NCI-H510A treated with DMSO at 0.1 percent for 48 hours (cell line): ENCODE measurements around the gene RHEBL1.

Experiments used
- DNase-seq: peaks from one replicate; lab custom pipeline; 2025; lab: John Stamatoyannopoulos, UW

RHEBL1 gene, protein sequence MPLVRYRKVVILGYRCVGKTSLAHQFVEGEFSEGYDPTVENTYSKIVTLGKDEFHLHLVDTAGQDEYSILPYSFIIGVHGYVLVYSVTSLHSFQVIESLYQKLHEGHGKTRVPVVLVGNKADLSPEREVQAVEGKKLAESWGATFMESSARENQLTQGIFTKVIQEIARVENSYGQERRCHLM

DNA sequence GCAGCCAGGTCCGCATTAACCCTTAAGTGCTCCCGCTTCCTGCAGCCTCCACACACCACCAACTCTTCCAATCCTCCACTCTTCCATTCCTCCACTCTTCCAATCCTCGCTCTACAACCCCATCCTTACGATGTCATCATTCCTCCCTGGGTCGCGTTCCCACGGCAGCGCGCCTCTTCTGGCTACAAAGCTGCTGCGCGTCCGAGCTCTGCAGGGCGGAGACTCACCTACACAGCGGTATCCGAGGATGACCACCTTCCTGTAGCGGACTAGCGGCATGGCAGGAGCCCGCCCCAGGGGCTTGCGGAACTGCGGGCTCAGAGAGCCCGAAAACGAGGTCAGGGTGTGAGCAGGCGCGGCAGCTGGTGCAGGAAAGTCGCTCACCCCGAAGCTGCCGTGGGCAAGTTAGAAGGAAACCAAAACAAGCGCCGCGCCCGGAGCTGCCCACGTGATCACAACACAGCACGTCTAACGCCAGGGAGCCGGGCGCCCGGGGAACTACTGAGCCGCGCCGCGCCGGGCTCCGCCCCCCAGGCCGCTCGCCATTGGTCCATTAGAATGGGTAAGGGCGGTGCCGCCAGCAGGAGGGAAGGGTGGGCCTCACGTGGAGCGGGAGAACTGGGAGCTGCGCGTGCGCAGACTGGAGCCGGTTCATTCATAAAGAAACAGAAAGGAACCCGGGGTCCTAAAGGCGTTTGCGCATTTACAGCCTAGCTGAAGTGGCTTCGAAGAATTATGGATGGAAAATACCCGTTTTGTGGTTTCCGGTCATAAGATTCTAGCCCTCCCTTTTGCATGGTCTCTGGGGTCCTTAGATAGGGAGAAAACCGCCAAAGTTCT lies at the start of gene RHEBL1:
Gene RHEBL1, minus strand, starts transcription at position 473 of the 840 bp plus-strand sequence. Its CDS starts 194 bp downstream, at position 279.
- peak; percentile 95 for DNase-seq

DNA sequence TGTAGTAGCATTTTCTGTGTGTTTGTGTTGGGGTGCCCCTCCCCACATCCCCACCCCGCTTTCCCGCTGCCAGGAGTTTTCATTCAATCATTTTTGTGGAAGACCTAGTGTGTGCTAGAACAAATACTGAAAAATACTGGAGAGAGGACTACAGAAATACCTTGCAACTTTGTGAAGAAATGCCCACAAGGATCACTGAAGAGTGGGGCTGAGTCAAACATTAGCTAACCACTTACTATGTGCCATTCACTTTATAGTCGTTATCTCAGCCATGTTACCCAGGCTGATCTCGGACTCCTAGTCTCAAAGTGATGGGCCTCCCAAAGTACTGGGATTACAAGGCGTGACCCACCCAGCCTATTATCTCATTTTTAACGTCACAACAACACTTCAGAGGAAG lies 41.4 kb upstream of the RHEBL1 start:
- DNase-seq: no peak

DNA sequence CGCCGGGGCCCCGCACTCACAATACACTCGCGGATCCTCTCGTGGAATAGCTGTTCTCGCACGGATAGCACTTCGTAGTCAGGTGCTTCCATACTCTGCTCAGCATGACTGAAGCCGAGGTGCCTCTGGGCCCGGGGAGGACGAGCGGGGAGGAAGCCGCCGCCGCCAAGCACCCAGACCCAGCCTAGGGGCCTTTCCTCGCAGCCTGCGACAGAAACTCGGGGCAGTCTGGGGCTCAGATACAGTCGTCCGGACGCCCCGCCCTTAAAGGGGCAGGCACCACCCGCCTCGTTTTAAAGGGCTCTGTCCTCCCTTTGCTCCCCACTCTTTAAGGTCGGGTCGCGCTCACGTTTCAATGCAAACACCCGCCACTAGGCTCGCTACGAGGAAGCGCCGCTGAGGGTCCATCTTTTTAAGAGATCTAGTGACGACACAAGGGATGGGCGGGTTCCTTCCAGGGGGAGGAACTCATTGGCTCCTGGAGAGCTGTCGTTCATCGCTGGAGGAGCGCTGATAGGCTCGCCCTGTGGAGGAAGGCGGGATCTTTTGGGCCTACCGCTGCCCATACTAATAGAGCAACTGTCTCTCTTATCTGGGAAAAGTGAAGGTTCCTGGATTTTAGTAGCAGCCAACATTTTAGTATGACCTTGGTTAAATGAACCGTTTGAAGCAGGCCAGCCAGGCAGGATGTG lies 40.8 kb upstream of the RHEBL1 start, which contains the start of gene LMBR1L:
Gene LMBR1L, minus strand, starts transcription at position 384 of the 692 bp plus-strand sequence. Its CDS starts 292 bp downstream, at position 92.
- peak; percentile 98 for DNase-seq

DNA sequence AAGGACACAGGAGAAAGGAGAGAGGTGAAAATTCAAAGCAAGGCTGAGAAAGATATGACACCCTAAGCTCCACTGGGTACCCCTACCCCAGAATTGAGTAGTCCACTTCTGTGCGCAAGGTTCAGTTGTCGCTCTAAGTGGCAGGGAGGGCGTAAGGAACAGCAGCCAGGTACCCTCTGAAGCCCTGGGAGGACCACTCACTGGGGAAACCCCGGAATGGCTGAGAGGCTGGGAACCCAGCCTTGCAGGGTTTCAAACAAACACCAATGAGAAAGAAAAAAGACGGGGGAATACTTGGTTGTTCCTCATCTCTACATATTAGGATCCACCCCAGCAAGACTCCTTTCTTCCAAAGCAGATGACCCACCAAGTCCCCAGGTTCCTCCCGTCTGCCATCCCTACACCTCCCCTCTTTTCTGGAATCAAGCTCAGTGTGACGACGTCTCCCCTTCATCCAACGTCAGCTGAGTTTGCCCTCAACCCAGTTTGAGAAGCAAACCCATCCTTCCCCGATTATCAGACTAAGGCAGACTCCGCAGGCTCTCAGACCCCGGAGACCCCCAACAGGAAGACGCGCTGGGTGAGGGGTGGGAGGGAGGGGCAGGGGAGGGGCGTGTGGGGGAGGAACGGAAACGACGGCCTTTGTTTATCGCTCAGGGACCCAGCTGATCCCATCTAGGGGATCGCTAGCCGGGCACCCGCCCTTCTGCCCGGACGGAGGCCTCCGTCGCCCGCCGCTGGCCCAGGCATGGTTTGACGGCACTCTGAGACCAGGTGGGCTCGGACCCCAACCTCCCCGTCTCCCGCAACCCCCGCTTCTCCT lies 40.1 kb upstream of the RHEBL1 start:
- DNase-seq: peak; percentile 42

DNA sequence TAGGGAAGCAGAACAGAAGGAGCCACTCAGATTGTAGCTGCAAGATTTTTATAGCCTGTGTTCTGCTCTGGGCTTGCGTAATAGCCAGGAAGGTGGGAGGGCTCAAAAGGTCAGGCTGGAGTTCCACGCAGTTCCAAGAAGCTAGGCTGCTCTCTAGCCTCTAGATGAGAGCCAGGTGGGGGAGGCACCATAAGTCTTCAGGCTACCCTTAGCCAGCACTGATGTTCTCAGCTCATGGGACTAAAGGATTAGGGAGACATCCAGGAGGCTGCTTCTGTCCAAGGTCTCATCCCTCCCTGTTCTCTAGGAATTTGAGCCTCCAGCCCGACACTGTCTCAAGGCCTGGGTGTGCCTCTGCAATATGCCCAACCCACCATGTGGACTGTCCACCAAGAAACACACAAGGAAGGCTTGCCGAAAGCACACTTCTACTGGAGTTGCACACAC lies 39.2 kb upstream of the RHEBL1 start:
- peak; percentile 16 for DNase-seq

DNA sequence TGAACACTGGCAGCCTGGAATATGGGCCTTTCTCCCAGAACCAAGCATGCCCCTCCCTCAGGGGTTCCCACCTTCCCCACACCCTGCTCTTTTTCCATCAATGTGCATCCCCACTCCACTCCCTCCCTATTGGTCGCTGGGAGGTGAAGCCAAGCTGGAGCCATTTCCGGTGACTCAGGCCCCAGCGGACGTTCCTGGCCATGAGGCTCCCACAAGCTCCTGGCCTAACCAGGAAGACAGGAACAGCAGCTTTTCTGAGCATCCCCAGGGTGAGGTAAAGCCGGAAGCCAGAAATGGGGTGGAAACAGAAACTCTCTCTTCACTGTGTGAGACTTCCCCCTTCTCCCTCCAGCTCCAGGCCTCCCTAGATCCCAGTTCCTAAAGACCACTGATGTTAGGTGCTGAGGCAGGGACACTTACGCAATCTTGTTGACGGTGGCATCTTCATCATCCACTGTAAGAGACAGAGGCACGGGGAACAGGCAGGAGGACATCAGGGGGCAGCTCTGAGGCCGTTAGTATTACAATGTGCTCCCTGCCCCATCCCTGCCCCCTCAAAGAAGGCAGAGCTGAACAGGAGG lies 35.8 kb upstream of the RHEBL1 start:
- no peak for DNase-seq

DNA sequence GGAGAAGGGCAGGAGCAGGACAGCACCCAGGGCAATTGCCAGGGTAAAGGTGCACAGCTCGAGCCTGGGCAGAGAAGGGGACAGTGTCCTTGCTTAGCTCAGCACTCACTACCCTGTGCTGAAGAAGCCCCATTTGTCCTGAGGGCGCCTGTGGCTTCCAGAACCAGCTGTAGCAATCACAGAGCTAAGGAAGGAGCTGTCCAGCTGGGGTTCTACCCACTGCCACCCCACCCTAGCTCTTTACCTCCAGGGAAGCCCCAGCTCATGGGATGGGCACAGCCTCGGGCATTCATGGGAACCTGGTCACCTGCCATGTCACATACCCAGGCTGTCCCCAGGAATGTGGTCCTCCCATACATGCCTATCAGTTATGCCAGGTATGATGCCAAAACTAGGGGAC lies 35.0 kb upstream of the RHEBL1 start:
- no peak for DNase-seq

DNA sequence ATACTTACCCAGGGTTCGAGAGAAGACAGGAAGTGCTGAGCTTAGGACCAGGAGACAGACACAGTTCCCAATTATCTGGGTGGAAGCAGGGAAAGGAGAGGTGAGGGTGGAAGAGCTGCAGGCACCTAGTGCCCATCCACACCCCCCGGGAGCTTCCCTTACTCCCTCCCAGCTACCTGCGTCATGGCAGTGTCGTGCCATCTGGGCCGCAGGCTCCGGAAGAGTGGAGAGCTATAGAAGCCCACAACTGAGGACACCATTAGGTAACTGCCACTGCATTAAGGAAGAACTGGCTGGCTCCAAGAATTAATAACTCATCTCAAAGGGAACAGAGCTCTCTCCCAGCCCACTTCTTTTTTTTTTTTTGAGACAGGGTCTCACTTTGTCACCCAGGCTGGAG lies 30.6 kb upstream of the RHEBL1 start:
- no peak for DNase-seq

DNA sequence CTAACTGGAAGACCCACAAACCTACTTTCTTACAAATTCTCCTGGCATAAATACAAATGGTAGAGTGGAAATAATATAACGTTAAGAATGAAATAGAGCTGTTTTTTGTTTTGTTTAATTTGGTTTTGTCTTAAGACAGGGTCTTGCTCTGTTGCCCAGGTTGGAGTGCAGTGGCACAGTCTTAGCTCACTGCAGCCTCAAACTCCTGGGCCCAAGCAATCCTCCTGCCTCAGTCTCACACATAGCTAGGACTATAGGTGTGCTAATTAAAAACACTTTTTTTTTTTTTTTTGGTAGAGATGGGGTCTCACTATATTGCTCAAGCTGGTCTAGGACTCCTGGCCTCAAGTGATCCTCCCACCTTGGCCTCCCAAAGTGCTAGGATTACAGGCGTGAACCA lies 28.9 kb upstream of the RHEBL1 start:
- DNase-seq: no peak

DNA sequence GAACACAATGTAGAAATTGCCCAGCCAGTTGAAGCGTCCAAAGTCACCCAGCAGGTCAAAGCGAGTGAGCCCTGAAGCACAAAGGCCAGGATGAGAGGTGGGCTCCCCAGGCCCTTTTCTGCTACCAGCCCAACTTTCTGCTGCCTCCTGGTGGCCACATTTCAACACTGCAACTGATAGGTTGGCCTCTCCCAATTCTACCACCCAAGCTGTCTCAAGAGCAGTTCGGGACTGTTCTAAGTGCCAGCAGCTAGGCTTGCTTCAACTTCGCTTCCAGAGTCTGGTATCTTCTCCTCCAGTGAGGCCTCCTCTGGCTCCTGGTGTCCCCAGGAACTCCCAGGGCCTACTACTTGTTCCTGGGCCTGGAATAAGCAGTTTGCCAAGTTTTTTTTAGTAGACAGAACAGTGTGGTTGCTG lies 28.3 kb upstream of the RHEBL1 start:
- DNase-seq: peak; percentile 37

DNA sequence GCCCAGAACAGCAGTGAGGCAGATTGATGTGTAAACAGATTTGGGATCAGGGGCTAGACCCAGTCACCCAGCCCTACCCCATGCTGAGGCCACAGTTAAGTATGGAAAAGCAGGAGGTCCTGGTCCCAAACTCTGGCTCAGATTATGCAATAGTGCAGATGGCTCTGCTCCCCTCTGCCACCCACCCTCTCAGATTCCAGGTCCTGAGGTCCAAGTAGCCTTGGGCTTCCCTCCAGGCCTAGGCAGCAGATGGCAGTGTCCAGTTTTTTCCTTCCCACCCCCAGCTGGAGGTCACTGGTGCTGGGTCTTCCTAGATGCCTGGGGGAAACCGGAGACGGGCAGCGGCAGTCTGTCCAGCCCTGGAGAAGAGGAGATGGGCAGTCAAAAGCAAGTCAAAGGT lies 27.6 kb upstream of the RHEBL1 start:
- DNase-seq: no peak

DNA sequence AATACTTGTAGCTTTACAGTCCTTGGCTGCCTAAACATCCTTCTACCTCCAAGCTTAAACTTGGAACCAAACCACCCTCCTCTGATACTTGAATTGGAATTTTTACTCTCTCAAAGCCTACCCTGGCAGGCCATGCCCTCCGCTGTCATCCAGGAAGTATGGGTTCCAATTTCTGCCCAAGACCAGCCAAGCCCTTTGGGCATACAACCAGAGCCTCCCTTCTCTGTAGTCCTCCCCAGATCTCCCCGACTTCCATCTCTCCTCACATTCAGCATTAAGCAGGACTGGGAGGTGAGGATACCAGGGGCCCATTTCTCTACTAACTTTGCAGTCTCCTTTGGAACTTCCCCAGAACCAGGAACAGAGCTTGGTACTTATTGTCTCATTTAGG lies 25.2 kb upstream of the RHEBL1 start:
- no peak for DNase-seq

DNA sequence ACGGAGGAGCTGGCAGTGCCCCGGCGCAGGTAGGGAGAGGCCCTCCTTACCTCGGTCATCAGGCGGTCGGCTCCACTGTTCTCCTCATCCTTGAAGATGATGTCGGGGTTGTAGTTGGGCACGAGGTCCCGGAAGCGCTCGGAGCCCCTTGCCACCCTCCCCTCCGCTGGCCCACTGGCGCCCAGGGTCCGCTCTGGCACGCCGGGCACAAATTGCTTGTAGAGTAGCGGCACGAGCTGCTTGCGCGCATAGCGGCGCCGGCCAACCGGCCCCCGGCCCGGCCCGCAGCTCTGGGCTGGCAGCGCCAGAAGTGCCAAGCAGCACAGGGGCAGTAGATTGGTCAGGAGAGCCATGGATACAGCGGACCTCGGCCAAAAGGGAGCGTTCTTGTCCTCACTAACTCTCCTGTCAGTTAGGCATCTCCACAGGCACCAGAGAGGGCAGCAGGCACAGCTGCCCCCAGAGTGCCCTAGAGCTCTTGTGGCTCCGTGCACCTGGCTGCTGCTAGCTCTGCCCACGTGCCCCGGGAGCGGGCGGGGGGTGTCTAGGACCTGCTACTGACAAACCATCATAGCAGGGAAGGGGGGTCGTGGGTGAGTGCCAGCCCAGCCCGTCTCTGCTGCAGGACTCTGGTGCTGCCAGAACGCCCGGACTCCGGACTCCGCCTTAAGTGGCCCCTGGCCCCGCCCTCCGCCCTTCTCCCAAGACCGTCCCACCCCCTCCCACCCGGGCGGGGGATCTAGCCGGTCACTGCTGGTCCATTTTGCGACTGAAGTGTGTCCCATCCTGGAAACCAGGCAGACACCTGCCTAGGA lies 24.6 kb upstream of the RHEBL1 start, which contains the start of gene DHH:
Gene DHH, minus strand, starts transcription at position 642 of the 815 bp plus-strand sequence. Its CDS starts 289 bp downstream, at position 353.
- peak; percentile 35 for DNase-seq

DNA sequence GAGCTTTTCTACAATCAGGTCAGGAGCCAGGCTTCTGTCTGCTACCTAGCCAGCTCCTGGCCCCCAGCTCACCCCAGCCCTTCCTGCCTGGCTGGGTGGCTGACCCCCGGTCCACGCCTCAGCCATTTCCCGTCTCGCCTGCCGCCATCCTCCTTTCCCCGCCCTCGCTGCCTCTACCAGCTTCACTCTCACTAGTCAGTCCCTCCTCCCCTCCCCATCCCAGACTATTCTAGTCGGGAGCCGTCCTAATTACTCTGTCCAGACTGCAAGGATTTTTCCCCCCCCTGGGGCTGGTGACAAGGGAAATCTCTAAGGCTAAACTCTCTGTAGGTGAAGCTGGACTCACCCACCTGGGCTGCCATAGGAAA lies 24.0 kb upstream of the RHEBL1 start:
- no peak for DNase-seq

DNA sequence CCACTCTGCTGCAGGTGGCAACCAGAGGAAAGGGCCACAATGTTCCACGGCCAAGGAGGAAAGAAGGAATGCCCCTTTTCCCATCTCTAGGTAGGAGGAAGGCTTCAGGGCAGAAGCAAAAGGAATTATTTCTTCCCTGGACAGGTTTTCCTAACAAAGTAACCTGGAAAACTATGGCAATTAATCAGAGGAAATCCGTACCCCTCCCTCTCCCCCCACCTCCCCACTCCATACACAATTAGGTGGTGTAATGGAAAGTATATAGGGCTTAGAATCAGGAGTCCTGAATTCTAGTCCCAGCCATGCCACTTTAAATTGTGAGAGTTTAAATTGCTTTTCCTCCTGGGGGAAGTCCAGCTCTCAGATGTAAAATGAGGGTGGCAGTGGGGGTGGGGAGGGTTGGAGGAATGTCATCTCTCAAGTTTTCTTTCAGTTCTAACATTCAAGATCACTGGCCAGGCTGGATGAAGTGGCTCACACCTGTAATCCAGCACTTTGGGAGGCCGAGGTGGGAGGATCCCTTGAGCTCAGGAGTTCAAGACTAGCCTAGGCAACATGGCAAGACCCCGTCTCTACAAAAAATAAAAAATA lies 23.1 kb upstream of the RHEBL1 start:
- DNase-seq: no peak

DNA sequence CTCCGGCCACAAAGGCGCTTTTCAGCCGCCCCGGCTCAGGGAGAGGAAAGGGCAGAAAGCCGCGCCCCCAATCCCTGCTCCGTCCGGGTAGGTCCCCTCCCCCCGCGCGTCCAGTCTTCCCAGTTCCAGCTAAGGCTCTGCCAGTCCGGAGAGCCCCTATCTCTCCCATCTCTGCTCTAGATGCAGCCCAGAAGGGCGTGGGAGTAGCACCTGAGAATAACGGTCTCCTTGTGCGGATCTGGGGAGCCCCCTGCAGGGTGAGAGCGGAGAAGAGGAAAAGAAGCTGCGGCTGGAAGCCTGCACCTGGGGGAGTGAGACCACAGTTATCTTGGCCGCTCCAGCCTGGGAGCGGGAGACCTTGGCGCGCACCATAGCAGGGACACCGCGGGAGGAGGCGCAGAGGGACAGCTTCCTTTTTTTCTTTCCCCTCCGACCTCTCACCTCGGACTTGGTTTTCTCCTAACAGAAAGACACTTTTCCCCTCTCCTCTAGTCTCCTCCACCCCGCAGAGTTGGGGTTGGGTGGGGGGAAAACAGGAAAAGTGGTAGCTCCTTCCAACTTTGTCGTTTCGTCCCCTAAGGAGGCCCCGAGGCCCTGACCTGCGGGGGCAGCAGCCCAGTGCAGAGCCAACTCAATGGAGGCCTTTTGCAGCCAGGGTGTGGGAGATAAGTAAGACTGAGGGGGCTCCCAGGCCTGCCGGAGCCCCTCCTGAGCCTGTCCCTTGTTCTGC lies 22.5 kb upstream of the RHEBL1 start:
- peak; percentile 3 for DNase-seq

DNA sequence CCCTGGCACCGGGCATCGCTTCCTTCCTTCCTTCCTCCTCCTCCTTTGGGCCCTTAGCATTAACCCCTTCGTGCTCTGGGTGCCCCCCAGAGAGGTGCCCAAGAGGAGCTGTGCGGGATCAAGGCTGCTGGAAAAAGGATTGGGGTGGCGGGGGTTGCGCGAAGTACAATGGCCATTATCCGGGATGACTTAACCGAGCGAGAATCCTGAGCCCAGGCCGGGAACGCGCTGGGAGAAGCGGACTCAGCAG lies 22.0 kb upstream of the RHEBL1 start:
- DNase-seq: no peak

DNA sequence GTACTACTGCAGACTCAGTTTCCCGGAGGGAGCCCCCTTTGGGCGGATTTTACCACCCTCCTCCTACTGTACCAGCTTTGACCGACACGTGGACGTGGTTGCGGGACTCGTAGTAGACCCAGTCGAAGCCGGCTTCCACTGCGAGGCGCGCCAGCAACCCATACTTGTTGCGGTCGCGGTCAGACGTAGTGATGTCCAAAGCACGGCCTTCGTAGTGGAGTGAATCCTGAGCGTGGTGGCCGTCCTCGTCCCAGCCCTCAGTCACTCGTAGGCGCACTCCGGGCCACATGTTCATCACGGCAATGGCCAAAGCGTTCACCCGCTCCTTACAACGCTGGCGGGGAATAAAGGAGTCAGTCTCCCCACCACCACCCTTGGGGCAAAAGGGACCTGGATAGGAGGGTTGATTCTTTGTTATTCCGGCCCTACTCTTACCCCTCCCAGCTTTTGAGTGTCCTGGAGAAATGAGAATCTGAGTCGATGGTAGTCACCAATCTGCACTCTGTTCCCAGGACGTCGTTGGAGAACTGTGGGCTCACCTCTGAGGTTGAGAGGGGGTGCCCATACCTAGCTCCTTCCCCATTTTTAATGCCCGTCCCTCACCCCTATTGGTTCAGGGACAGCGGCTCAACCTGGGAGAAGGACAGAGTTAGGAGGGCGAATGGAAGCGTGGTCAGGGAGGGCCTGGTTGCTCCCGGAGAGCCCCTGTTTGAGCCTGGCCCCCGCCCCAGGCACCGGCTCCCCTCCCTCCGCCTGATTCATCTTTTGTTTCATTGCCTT lies 21.5 kb upstream of the RHEBL1 start:
- no peak for DNase-seq
